GM19467 (cell line): Measurements from ENCODE around the gene EXOG.

Source experiments
- ATAC-seq: cut with Tn5 transposase; IDR thresholded peaks from one replicate; pipeline ENCODE4 v1.9.1; 2021; ENCODE audit warnings: mild to moderate bottlenecking, moderate library complexity; ENCODE audit not compliant: unreplicated experiment

Gene EXOG

GRCh38 chr3:38543586-38543985 is 47.4 kb downstream of the EXOG start:
- no peak for ATAC-seq

GRCh38 chr3:38544926-38545325 is 48.8 kb downstream of the EXOG start:
- no peak for ATAC-seq

- no peak for ATAC-seq
Measured at GRCh38 chr3:38545550-38545949, 49.4 kb downstream of the EXOG start.

- no peak for ATAC-seq
Measured at GRCh38 chr3:38545983-38546382, 49.8 kb downstream of the EXOG start.

- no peak for ATAC-seq
Measured at GRCh38 chr3:38548154-38548931, 52.2 kb downstream of the EXOG start.

GRCh38 chr3:38549082-38549481 is 52.9 kb downstream of the EXOG start:
- ATAC-seq = no peak

- ATAC-seq = no peak
Measured at GRCh38 chr3:38549486-38549885, 53.3 kb downstream of the EXOG start.

GRCh38 chr3:38549957-38550840 is 54.1 kb downstream of the EXOG start:
- ATAC-seq = no peak

- no peak for ATAC-seq
Measured at GRCh38 chr3:38551026-38551832, 55.1 kb downstream of the EXOG start.

GRCh38 chr3:38552364-38552763 is 56.2 kb downstream of the EXOG start:
- ATAC-seq = no peak

GRCh38 chr3:38553071-38553470 is 56.9 kb downstream of the EXOG start:
- ATAC-seq = no peak

GRCh38 chr3:38554127-38554827 is 58.1 kb downstream of the EXOG start:
- no peak for ATAC-seq

- ATAC-seq = no peak
Measured at GRCh38 chr3:38555149-38555840, 59.2 kb downstream of the EXOG start.

GRCh38 chr3:38555926-38556325 is 59.8 kb downstream of the EXOG start:
- no peak for ATAC-seq

GRCh38 chr3:38556640-38557358 is 60.7 kb downstream of the EXOG start:
- no peak for ATAC-seq

- no peak for ATAC-seq
Measured at GRCh38 chr3:38558864-38559263, 62.7 kb downstream of the EXOG start.

- ATAC-seq = no peak
Measured at GRCh38 chr3:38560284-38560683, 64.1 kb downstream of the EXOG start.

GRCh38 chr3:38560996-38561717 is 65.0 kb downstream of the EXOG start:
- ATAC-seq = no peak
